Fibroblast of pulmonary artery (primary cell): ENCODE data around the gene GRIP2.
"Not testable (repeated sequence)": the region's sequence is repeated elsewhere in the genome, so short reads cannot be mapped to it uniquely, and the experiment has no call there.

Experiments
- DNase-seq: peaks from one replicate; pipeline ENCODE4 v3.0.0-alpha.2; 2010; ENCODE audit warnings: low read depth
- H3K4me3 ChIP-seq: replicated peaks from 2 replicates; pipeline ENCODE4 v1.5.1; 2011; ENCODE audit warnings: low read depth, mild to moderate bottlenecking, control low read depth, low read length, moderate library complexity
- CTCF ChIP-seq: IDR thresholded peaks from 2 replicates; pipeline ENCODE4 v1.5.1; 2011; ENCODE audit warnings: mild to moderate bottlenecking, control low read depth, low read length, inconsistent platforms; ENCODE audit errors: missing control alignments

GRIP2 gene

GRCh38 chr3:14517601-14518431 is 22.3 kb downstream of the GRIP2 start:
- no peak for DNase-seq
- TF ChIP-seq CTCF = no peak
- no peak overlapping the region for H3K4me3 ChIP-seq

DNA sequence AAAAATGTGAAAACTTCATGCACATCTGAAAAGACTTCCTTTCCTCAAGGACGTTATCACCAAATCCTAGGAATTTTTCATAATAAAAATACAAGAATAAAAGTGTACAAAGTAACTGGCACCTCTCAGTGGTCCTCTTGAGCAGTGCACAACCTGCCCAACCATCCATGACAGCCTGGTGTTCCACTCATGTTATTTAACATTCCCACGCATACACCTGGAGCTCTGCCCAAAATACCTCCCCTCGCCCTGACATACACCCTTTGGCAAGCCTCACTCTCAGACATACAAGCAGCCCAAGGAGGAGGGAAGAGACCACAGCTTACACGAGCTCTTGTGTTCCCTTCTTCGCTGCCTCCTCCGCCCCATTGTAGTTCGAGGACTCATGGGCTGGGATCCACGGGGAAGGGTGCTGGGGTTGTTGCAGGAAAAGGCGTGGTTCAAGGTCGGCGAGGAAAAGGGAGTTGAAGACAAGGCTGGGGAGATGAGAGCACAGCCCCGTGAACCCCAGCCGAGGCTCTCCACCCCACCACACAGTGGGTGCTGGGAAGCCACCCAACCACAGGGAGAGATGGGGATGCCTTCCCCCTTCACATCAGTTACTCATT is 23.3 kb downstream of the GRIP2 start:
- H3K4me3 ChIP-seq = no peak overlapping the region
- DNase-seq = no peak
- no peak for TF ChIP-seq CTCF

DNA sequence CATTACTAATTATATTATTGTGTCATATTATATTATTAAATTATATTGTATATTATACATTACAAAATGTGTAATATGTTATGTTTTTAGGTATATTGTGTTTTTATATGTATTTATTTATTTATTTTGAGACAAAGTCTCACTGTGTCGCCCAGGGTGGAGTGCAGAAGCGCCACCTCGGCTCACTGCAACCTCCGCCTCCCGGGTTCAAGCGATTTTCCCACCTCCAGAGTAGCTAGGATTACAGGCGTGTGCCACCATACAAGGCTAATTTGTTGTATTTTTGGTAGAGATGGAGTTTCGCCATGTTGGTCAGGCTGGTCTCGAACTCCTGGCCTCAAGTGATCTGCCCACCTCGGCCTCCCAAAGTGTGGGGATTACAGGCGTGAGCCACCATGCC is 24.6 kb downstream of the GRIP2 start:
- not testable (repeated sequence) for DNase-seq

GRCh38 chr3:14514323-14514720 is 25.8 kb downstream of the GRIP2 start:
- no peak overlapping the region for H3K4me3 ChIP-seq
- no peak for DNase-seq
- TF ChIP-seq CTCF = no peak

More for the DNA sequence above, 24.6 kb downstream of the GRIP2 start:
- not testable (repeated sequence) for H3K4me3 ChIP-seq

DNA sequence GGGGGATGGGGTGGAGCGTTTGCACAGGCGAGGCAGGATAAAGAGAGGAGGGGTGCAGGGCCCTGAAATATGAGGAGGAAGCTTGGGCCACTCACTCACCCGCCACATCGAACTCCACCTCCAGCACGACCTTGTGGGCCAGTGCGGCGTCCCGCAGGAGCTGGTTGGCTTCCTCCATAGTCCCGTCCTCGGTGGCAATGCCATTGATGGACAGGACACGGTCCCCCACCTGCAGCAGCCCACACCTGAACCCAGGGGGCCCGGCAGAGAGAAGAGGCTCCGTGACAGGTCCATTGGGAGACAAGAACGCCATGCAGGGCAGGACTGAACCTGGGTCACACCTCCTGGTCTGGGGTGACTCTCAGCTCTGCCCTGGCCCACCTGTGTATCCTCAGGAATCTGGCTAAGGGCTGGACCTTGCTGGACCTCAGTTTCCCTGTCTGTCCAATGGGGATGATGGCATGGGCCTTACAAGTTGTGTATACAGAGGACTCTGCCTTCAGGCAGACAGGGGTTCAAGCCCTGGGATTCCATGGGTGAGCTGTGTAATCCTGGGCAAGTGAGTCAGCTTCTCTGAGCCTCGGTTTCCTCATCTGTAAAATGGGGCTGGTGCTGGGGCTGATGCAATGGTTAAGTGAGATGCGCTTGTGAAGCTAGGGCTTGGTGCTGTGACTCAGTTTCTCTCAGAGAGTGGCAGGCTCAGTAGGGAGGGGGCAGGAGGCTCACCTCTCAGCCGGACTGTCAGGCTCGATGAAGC is 26.4 kb downstream of the GRIP2 start:
- no peak for TF ChIP-seq CTCF
- DNase-seq = no peak
- no peak overlapping the region for H3K4me3 ChIP-seq

GRCh38 chr3:14512942-14513327 is 27.2 kb downstream of the GRIP2 start:
- no peak for DNase-seq

More at GRCh38 chr3:14512942-14513327, 27.2 kb downstream of the GRIP2 start:
- H3K4me3 ChIP-seq = no peak overlapping the region
- no peak for TF ChIP-seq CTCF
